ENCODE measurements around the gene PVALB. TPM values are rescaled to one million over a fixed set of nuclear protein-coding genes. Genes with fewer than 3 reads are reported as not detected.

The PVALB gene
- total and polyA plus RNA-seq, 10 of the 15 experiments (the other 5 are each of a cell fraction or from before 2014, with no cell fraction given): not detected

- RAD21 ChIA-PET (ENCODE audit: unreplicated experiment): no interaction called here
- no TSS peak for BruUV-seq (replicated peaks)
- no peak for FAIRE-seq
- H3K36me3 ChIP-seq (ENCODE audit: control insufficient read depth in 2 of 2, insufficient read depth in 2 of 2, low read length in 1 of 2): no peaks in the 10 kb centered on the region
- in situ Hi-C loops (cut with MboI) (no loop called here), intact Hi-C loops (cut with micrococcal nuclease; ENCODE audit: unreplicated experiment) (no loop called here)
- H3K9ac ChIP-seq (ENCODE audit: control insufficient read depth, insufficient read depth, low read length): no peak overlapping the region
- no peaks in the 10 kb centered on the region for H3K79me2 ChIP-seq (ENCODE audit: control insufficient read depth, insufficient read depth, low read length)
- POLR2A ChIA-PET: no interaction called here
- SMC1A ChIA-PET (ENCODE audit: uncharacterized antibody, unreplicated experiment): no interaction called here
- H4K20me1 ChIP-seq (ENCODE audit: control insufficient read depth, insufficient read depth): no peaks in the 10 kb centered on the region
- 49% methylated on average over 11 of the region's 11 CpGs for WGBS (ENCODE audit: insufficient coverage, insufficient replicate concordance, low lambda C conversion rate, missing lambda C conversion rate)
- no peak overlapping the region for H3K27ac ChIP-seq (ENCODE audit: control insufficient read depth, insufficient read depth)
- H3K27me3 ChIP-seq (replicated peaks in 1 of 2; ENCODE audit: control insufficient read depth in 2 of 2, insufficient read depth in 2 of 2, low read length in 1 of 2): no peaks in the 10 kb centered on the region
- CTCF ChIA-PET: no interaction called here
- H3K4me2 ChIP-seq (ENCODE audit: control insufficient read depth, insufficient read depth): no peak overlapping the region
- DNase-seq (ENCODE audit: low read depth, low spot score): no peak
- TF ChIP-seq, protein P1, sequence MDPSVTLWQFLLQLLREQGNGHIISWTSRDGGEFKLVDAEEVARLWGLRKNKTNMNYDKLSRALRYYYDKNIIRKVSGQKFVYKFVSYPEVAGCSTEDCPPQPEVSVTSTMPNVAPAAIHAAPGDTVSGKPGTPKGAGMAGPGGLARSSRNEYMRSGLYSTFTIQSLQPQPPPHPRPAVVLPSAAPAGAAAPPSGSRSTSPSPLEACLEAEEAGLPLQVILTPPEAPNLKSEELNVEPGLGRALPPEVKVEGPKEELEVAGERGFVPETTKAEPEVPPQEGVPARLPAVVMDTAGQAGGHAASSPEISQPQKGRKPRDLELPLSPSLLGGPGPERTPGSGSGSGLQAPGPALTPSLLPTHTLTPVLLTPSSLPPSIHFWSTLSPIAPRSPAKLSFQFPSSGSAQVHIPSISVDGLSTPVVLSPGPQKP (IDR thresholded peaks at IDR 0.05; ENCODE audit: low read depth, low read length): no peak
- TF ChIP-seq ZBTB40 (IDR thresholded peaks at IDR 0.05; ENCODE audit: borderline replicate concordance): no peak
- TF ChIP-seq, protein P2, sequence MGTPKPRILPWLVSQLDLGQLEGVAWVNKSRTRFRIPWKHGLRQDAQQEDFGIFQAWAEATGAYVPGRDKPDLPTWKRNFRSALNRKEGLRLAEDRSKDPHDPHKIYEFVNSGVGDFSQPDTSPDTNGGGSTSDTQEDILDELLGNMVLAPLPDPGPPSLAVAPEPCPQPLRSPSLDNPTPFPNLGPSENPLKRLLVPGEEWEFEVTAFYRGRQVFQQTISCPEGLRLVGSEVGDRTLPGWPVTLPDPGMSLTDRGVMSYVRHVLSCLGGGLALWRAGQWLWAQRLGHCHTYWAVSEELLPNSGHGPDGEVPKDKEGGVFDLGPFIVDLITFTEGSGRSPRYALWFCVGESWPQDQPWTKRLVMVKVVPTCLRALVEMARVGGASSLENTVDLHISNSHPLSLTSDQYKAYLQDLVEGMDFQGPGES (IDR thresholded peaks at IDR 0.05): no peak
- TF ChIP-seq NBN (IDR thresholded peaks at IDR 0.05): no peak
- TF ChIP-seq SIN3A (IDR thresholded peaks at IDR 0.05; ENCODE audit: low read depth, low read length): no peak
- TF ChIP-seq CHD1 (IDR thresholded peaks at IDR 0.05; ENCODE audit: low read depth, low read length): no peak
- no peak for TF ChIP-seq TCF12 (IDR thresholded peaks at IDR 0.05; ENCODE audit: low read depth, low read length)
- no peak for TF ChIP-seq BMI1 (IDR thresholded peaks at IDR 0.05; ENCODE audit: borderline replicate concordance)
- TF ChIP-seq TAF1 (IDR thresholded peaks at IDR 0.05; ENCODE audit: borderline replicate concordance, low read depth, low read length): no peak
- no peak overlapping the region for H2AFZ ChIP-seq (ENCODE audit: control insufficient read depth, low read depth, low read length)
- H3K9me3 ChIP-seq (replicated peaks; ENCODE audit: control insufficient read depth, insufficient read depth, low read length): no peaks in the 10 kb centered on the region; the same call in 2 of the 3 replicates
- ATAC-seq: no peak
- H3K4me3 ChIP-seq: no peak overlapping the region
- H3K4me1 ChIP-seq (ENCODE audit: control insufficient read depth, insufficient read depth, low read length): peaks cover 13% of the 10 kb centered on the region
Observed at GRCh38 chr22:36798674-36799066, 18.2 kb downstream of the PVALB start.

All from GM12878 (cell line).